LNCaP clone FGC (cell line): ENCODE data around the gene MMP23B.

Source experiments
- DNase-seq: peaks from one replicate; pipeline ENCODE4 v3.0.0-alpha.2; 2011; ENCODE audit warnings: low read depth
- H3K4me3 ChIP-seq: 2 replicates; pipeline ENCODE4 v1.5.1; 2011; ENCODE audit warnings: mild to moderate bottlenecking, low read depth, low read length, control low read depth
- CTCF ChIP-seq: IDR thresholded peaks from 2 replicates; pipeline ENCODE4 v1.5.1; 2012; ENCODE audit warnings: mild to moderate bottlenecking; ENCODE audit not compliant: control insufficient read depth, insufficient read depth; ENCODE audit errors: extremely low read depth

MMP23B gene

GRCh38 chr1:1603671-1604373 lies 28.2 kb upstream of the MMP23B start:
- no peak for DNase-seq
- H3K4me3 ChIP-seq: no peak overlapping the region
- no peak for TF ChIP-seq CTCF

GRCh38 chr1:1604374-1605033 lies 27.5 kb upstream of the MMP23B start:
- no peak for DNase-seq
- TF ChIP-seq CTCF: no peak
- H3K4me3 ChIP-seq: no peak overlapping the region

- DNase-seq: no peak
- TF ChIP-seq CTCF: no peak
- H3K4me3 ChIP-seq: no peak overlapping the region
These were observed 26.9 kb upstream of the MMP23B start for GRCh38 chr1:1605034-1605591.

- no peak for DNase-seq
- H3K4me3 ChIP-seq: no peak overlapping the region
- TF ChIP-seq CTCF: no peak
These were observed 26.2 kb upstream of the MMP23B start for GRCh38 chr1:1605724-1606123.

- H3K4me3 ChIP-seq: no peak overlapping the region
- TF ChIP-seq CTCF: no peak
- DNase-seq: no peak
These were observed 25.7 kb upstream of the MMP23B start for GRCh38 chr1:1606232-1606631.

GRCh38 chr1:1609822-1610485 lies 22.0 kb upstream of the MMP23B start:
- no peak for TF ChIP-seq CTCF
- H3K4me3 ChIP-seq: no peak overlapping the region
- DNase-seq: peak; percentile 71
